ENCODE results near the gene ENPP3. TPM values are rescaled to one million over a fixed set of nuclear protein-coding genes. Genes with fewer than 3 reads are reported as not detected.

The ENPP3 gene
- polyA plus RNA-seq, 1 experiment, result not detected

DNA sequence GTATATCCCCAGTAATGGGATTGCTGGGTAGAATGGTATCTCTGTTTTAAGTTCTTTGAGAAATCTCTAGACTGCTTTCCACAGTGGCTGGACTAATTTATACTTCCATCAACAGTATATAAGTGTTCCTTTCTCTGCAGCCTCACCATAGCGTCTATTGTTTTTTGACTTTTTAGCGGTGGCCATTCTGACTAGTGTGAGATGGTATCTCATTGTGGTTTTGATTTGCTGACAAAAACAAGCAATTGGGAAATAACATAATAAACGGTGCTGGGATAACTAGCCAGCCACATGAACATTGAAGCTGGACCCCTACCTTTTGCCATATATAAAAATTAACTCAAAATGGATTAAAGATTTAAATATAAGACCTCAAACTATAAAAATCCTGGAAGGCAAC is 49.9 kb downstream of the ENPP3 start:
- no peak overlapping the region for H3K4me3 ChIP-seq (ENCODE audit: low read depth, low read length)
- no peak for DNase-seq (ENCODE audit: low read depth)
- H3K36me3 ChIP-seq (ENCODE audit: control insufficient read depth, insufficient read depth, low read length), result no peaks in the 10 kb centered on the region
- ChIA-PET CTCF (interaction anchor here (0.7 kb wide), 1 partner anchor 14 kb away, joined by 3 read pairs; no protein-coding TSS in a partner anchor), POLR2A (no interaction called here)
- no peaks in the 10 kb centered on the region for H3K27me3 ChIP-seq (ENCODE audit: control insufficient read depth, insufficient read depth, low read length)
- TF ChIP-seq, protein P1, sequence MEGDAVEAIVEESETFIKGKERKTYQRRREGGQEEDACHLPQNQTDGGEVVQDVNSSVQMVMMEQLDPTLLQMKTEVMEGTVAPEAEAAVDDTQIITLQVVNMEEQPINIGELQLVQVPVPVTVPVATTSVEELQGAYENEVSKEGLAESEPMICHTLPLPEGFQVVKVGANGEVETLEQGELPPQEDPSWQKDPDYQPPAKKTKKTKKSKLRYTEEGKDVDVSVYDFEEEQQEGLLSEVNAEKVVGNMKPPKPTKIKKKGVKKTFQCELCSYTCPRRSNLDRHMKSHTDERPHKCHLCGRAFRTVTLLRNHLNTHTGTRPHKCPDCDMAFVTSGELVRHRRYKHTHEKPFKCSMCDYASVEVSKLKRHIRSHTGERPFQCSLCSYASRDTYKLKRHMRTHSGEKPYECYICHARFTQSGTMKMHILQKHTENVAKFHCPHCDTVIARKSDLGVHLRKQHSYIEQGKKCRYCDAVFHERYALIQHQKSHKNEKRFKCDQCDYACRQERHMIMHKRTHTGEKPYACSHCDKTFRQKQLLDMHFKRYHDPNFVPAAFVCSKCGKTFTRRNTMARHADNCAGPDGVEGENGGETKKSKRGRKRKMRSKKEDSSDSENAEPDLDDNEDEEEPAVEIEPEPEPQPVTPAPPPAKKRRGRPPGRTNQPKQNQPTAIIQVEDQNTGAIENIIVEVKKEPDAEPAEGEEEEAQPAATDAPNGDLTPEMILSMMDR (IDR thresholded peaks at IDR 0.05; ENCODE audit: insufficient read depth, low read depth, low read length), result no peak

DNA sequence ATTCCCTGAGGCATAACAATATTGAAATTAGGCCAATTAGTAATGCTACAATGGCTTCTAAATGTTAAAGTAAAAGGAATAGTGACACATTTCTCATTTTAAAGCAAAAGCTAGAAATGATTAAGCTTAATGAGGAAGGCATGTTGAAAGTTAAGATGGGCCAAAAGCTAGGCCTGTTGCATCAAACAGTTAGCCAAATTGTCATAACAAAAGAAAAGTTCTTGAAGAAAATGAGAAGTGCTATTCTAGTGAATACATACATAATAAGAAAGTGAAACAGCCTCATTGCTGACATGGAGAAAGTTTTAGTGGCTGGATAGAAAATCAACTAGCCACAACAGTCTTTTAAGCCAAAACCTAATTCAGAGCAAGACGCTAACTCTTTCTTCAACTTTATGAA is 51.2 kb downstream of the ENPP3 start:
- no peak for DNase-seq (ENCODE audit: low read depth)
- H3K4me3 ChIP-seq (ENCODE audit: low read depth, low read length), result no peak overlapping the region
- TF ChIP-seq, protein P1 (IDR thresholded peaks at IDR 0.05; ENCODE audit: insufficient read depth, low read depth, low read length), result no peak
- ChIA-PET POLR2A (no interaction called here), CTCF (interaction anchor here (2.3 kb wide), 1 partner anchor 227 kb away, joined by 9 read pairs; no protein-coding TSS in a partner anchor)
- H3K27me3 ChIP-seq (ENCODE audit: control insufficient read depth, insufficient read depth, low read length), result no peaks in the 10 kb centered on the region
- H3K36me3 ChIP-seq (ENCODE audit: control insufficient read depth, insufficient read depth, low read length), result no peaks in the 10 kb centered on the region

DNA sequence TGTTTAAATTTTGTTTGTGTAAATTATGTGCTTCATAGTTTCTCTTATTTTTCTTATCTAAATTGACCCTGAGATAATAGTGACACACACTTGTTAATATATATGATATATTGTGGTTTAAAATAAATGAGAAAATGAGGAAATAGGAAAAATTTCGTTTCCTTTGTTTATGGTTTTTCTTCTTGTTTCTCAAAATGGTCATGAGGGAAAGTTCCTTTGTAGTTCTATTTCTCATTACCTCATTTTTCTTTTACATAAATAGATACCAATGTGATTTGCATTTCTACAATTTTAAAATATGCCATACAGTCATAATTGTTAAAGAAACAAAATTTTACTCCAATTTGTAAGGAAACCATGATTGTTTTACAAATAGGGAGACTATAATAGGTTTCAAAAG is 54.9 kb downstream of the ENPP3 start:
- TF ChIP-seq, protein P1 (IDR thresholded peaks at IDR 0.05; ENCODE audit: insufficient read depth, low read depth, low read length), result no peak
- POLR2A ChIA-PET, result no interaction called here
- DNase-seq (ENCODE audit: low read depth), result no peak
- Histone ChIP-seq H3K4me3 (ENCODE audit: low read depth, low read length) (no peak overlapping the region), H3K27me3 (ENCODE audit: control insufficient read depth, insufficient read depth, low read length) (no peaks in the 10 kb centered on the region), H3K36me3 (ENCODE audit: control insufficient read depth, insufficient read depth, low read length) (no peaks in the 10 kb centered on the region)
- CTCF ChIA-PET, result interaction anchor here (0.6 kb wide), 1 partner anchor 223 kb away, joined by 3 read pairs; no protein-coding TSS in a partner anchor

DNA sequence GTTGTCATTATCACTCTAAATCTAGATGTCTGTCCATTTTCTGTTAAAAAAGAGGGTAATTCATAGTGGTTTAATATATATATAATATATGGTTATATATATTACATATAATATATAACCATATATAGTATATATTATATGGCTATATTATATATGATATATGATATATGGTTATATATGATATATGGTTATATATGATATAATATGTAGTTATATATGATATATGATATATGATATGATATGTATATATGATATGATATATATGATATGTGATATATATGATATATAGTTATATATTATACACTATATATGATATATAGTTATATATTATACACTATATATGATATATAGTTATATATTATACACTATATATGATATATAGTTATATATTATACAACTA is 55.5 kb downstream of the ENPP3 start:
- ChIA-PET CTCF (interaction anchor here (5.4 kb wide), 1 partner anchor 220 kb away, joined by 144 read pairs; no protein-coding TSS in a partner anchor), POLR2A (no interaction called here)
- H3K4me3 ChIP-seq (ENCODE audit: low read depth, low read length), result no peak overlapping the region
- H3K27me3 ChIP-seq (ENCODE audit: control insufficient read depth, insufficient read depth, low read length), result no peaks in the 10 kb centered on the region
- H3K36me3 ChIP-seq (ENCODE audit: control insufficient read depth, insufficient read depth, low read length), result no peaks in the 10 kb centered on the region
- TF ChIP-seq, protein P1 (IDR thresholded peaks at IDR 0.05; ENCODE audit: insufficient read depth, low read depth, low read length), result no peak
- no peak for DNase-seq (ENCODE audit: low read depth)

DNA sequence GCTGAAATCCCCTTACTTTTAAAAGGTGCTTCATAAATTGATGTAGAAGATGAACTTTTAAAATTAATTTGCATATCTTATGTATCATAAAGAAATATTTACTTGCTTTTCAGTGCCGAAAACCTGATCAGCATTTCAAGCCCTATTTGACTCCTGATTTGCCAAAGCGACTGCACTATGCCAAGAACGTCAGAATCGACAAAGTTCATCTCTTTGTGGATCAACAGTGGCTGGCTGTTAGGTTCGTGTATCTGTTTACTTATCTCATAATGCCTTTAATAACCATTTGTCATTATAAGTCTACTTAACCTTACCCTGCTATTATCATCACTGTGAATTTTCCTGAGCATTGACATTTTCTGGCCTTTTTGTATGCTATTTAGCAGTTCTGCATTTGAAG is 56.3 kb downstream of the ENPP3 start:
- H3K4me3 ChIP-seq (ENCODE audit: low read depth, low read length), result no peak overlapping the region
- DNase-seq (ENCODE audit: low read depth), result no peak
- TF ChIP-seq, protein P1 (IDR thresholded peaks at IDR 0.05; ENCODE audit: insufficient read depth, low read depth, low read length), result no peak
- ChIA-PET POLR2A (no interaction called here), CTCF (interaction anchor here (2.6 to 5.4 kb wide), 3 partner anchors 214 to 225 kb away, joined by 12 to 144 read pairs (median 41); no protein-coding TSS in a partner anchor)
- H3K27me3 ChIP-seq (ENCODE audit: control insufficient read depth, insufficient read depth, low read length), result no peaks in the 10 kb centered on the region
- no peaks in the 10 kb centered on the region for H3K36me3 ChIP-seq (ENCODE audit: control insufficient read depth, insufficient read depth, low read length)
